ENCODE data around the gene NACAD. TPM values are rescaled to one million over a fixed set of nuclear protein-coding genes. Genes with fewer than 3 reads are reported as not detected.

NACAD gene
- total RNA-seq, 6 experiments from 2014 or later: 0.09 to 0.42 (median 0.12) TPM; not detected in 1

DNA sequence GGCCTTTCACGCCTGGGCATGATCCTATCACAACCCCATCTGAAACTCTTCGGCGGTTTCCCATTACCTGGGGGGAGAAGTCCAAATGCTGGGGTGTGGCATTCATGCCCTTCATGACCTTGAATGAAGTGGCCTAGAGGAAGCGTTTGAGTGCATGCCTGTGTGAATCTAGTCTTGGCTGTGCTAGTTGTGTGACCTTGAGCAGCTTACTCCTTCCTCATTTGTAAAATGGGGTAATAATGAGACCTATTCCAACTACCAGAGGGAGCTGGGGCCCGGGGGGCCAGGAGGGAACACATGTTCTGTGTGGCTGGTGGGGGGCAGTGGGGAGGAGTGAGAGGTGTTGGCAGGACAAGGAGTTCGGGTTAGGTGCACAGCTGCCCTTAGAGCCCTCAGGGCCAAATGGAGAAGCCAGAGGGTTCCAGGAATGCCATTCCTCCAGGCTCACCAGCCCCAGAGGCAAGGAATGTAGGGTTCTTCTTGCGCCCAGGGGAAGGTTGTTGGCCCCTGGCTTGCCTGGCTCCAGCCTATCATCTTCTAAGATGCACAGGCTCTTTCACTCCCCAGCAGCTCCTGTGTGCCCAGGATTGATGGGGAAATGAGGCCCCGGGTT, 44.0 kb upstream of the NACAD start:
- ATAC-seq (no peak), DNase-seq (no peak)
- Histone ChIP-seq H3K27me3 (no peaks in the 10 kb centered on the region), H3K4me3 (no peak overlapping the region), H3K9me3 (no peaks in the 10 kb centered on the region), H3K27ac (no peak overlapping the region), H3K36me3 (no peaks in the 10 kb centered on the region), H3K4me1 (peaks cover 0 to 8% (median 0%) of the 10 kb centered on the region in 4 donors)
- TF ChIP-seq, protein P1, sequence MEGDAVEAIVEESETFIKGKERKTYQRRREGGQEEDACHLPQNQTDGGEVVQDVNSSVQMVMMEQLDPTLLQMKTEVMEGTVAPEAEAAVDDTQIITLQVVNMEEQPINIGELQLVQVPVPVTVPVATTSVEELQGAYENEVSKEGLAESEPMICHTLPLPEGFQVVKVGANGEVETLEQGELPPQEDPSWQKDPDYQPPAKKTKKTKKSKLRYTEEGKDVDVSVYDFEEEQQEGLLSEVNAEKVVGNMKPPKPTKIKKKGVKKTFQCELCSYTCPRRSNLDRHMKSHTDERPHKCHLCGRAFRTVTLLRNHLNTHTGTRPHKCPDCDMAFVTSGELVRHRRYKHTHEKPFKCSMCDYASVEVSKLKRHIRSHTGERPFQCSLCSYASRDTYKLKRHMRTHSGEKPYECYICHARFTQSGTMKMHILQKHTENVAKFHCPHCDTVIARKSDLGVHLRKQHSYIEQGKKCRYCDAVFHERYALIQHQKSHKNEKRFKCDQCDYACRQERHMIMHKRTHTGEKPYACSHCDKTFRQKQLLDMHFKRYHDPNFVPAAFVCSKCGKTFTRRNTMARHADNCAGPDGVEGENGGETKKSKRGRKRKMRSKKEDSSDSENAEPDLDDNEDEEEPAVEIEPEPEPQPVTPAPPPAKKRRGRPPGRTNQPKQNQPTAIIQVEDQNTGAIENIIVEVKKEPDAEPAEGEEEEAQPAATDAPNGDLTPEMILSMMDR (IDR thresholded peaks at IDR 0.05): no peak
- no peak for TF ChIP-seq POLR2A (IDR thresholded peaks at IDR 0.05)
- WGBS (ENCODE audit: insufficient coverage, low coverage, low lambda C conversion rate, missing lambda C conversion rate): 73% methylated on average over 7 of the region's 8 CpGs
- intact Hi-C loops (cut with DNase I): loop anchor here (10.0 kb wide), 2 partner anchors 158 to 278 kb away; partner anchors contain the start of gene MYO1G (in 2 of the 2)

DNA sequence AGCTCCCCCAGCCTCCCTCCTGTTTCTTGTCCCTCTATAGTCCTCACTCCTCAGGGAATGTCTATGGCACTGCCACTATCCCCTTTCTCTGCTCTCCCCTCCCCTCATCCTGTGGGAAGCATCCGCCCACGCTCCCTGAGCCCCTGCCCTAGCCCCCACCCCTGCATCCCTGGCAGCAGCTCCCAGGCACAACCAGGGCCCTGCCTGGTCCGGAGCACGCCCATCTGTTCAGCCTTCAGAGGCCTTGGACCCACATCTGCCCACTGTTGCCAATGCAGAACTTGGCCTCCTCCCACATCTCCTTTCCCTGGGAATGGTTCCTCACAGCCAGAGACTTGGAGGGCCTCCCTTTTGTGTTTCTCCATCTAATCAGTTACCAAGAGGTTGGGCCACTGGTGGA, 43.1 kb upstream of the NACAD start:
- no peak for TF ChIP-seq POLR2A (IDR thresholded peaks at IDR 0.05)
- TF ChIP-seq, protein P1 (IDR thresholded peaks at IDR 0.05): no peak
- no peak for ATAC-seq
- no peaks in the 10 kb centered on the region for H3K9me3 ChIP-seq
- no peaks in the 10 kb centered on the region for H3K36me3 ChIP-seq
- peaks cover 0 to 8% (median 0%) of the 10 kb centered on the region in 4 donors for H3K4me1 ChIP-seq
- no peak overlapping the region for H3K4me3 ChIP-seq
- no peaks in the 10 kb centered on the region for H3K27me3 ChIP-seq
- intact Hi-C loops (cut with DNase I): loop anchor here (10.0 kb wide), 2 partner anchors 157 to 277 kb away; partner anchors contain the start of gene MYO1G (in 2 of the 2)
- H3K27ac ChIP-seq: no peak overlapping the region
- no peak for DNase-seq
- WGBS (ENCODE audit: insufficient coverage, low coverage, low lambda C conversion rate, missing lambda C conversion rate): 93% methylated on average over 3 of the region's 4 CpGs

DNA sequence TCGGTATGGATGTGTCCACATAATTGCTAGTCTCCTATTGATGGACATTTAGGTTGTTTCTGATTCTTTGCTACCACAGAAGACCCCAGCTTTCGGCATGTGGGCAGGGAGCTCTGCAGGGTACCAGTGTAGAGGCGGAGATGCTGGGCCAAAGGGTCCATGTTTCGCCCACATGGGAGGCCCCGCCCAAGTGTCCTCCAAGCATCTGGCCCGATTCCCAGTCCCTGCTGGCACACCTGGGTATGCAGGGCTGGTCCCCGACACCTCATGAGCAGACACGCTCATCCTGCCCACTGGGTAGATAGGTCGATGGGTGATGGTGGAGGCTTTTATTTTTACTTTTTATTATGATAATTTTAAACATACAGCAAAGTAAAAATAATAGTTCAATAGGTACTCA, 42.1 kb upstream of the NACAD start:
- no peak overlapping the region for H3K27ac ChIP-seq
- TF ChIP-seq, protein P1 (IDR thresholded peaks at IDR 0.05): no peak
- TF ChIP-seq POLR2A (IDR thresholded peaks at IDR 0.05): no peak
- no peak overlapping the region for H3K4me3 ChIP-seq
- intact Hi-C loops (cut with DNase I): loop anchor here (10.0 kb wide), 2 partner anchors 156 to 276 kb away; partner anchors contain the start of gene MYO1G (in 2 of the 2)
- no peaks in the 10 kb centered on the region for H3K27me3 ChIP-seq
- no peaks in the 10 kb centered on the region for H3K9me3 ChIP-seq
- H3K4me1 ChIP-seq: peaks cover 0 to 8% (median 0%) of the 10 kb centered on the region in 4 donors
- 85% methylated on average over 5 of the region's 9 CpGs for WGBS (ENCODE audit: insufficient coverage, low coverage, low lambda C conversion rate, missing lambda C conversion rate)
- no peaks in the 10 kb centered on the region for H3K36me3 ChIP-seq
- ATAC-seq (no peak), DNase-seq (no peak)

DNA sequence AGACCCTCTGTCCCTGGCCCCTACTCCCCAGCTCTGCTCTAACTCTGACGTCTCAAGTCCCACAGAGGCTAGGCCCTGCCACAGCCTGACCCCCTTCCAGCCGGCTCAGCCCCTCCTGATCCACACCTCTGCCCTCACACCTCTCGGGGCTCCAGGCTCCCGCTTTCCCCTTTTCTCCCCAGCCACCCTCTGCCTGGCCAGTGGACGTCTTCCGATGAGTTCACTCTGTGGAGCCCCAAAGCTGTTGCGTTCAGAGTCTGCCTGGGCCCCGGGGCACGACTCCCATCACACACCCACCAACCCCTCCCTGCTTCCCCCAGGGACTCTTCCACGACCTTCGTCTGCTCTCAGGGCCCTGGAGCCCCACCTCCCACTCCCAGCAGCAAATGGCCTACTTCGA, 41.1 kb upstream of the NACAD start:
- ATAC-seq (no peak), DNase-seq (no peak)
- 81% methylated on average over 4 of the region's 12 CpGs for WGBS (ENCODE audit: insufficient coverage, low coverage, low lambda C conversion rate, missing lambda C conversion rate)
- TF ChIP-seq POLR2A (IDR thresholded peaks at IDR 0.05): no peak
- TF ChIP-seq, protein P1 (IDR thresholded peaks at IDR 0.05): no peak
- intact Hi-C loops (cut with DNase I): loop anchor here (10.0 kb wide), 2 partner anchors 155 to 275 kb away; partner anchors contain the start of gene MYO1G (in 2 of the 2)
- H3K27me3 ChIP-seq: no peaks in the 10 kb centered on the region
- peaks cover 0 to 8% (median 0%) of the 10 kb centered on the region in 4 donors for H3K4me1 ChIP-seq
- no peak overlapping the region for H3K27ac ChIP-seq
- no peaks in the 10 kb centered on the region for H3K36me3 ChIP-seq
- H3K4me3 ChIP-seq: no peak overlapping the region
- no peaks in the 10 kb centered on the region for H3K9me3 ChIP-seq

Measured in right lobe of liver (tissue), 6 donors.